Esophagus squamous epithelium (tissue), 4 donors: Measurements from ENCODE around the gene OR13C3.

ENCODE experiments used
- POLR2A ChIP-seq, 4 donors: fragments of 450-650 bp; IDR thresholded peaks; one replicate each; pipeline ENCODE4 v1.6.1; 2017; ENCODE audit warnings: antibody characterized with exemption in 4 of 4, mild to moderate bottlenecking in 4 of 4, moderate library complexity in 3 of 4
- TF ChIP-seq, protein P1 (sequence below), 6 experiments: fragments of 450-650 bp in 4 of 6; fragments of 200-600 bp in 2 of 6; sonication (generic) in 2 of 6; IDR thresholded peaks; one replicate each; pipeline ENCODE4 v1.5.1; 2016 to 2019; ENCODE audit warnings: antibody characterized with exemption in 6 of 6, mild to moderate bottlenecking in 4 of 6, moderate library complexity in 4 of 6

DNA sequence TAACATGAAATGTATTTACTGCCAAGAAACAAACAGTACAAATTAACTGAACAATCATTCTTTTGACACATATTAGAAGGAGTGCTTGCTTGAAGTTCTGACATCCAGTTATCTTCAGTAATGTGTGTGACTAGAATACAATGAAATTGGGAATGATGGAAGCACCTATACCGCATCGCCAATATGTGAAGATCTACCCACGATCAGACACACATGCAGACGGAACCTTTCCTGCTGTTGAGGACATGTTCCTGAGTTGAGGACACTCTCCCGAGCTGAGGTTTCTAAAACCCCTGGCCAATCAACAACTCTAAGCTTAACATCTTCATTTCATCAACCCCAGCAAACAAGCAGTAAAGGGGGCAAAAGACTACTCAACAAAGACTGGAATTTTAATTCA is at the start of gene OR13C3:
- TF ChIP-seq, protein P1, sequence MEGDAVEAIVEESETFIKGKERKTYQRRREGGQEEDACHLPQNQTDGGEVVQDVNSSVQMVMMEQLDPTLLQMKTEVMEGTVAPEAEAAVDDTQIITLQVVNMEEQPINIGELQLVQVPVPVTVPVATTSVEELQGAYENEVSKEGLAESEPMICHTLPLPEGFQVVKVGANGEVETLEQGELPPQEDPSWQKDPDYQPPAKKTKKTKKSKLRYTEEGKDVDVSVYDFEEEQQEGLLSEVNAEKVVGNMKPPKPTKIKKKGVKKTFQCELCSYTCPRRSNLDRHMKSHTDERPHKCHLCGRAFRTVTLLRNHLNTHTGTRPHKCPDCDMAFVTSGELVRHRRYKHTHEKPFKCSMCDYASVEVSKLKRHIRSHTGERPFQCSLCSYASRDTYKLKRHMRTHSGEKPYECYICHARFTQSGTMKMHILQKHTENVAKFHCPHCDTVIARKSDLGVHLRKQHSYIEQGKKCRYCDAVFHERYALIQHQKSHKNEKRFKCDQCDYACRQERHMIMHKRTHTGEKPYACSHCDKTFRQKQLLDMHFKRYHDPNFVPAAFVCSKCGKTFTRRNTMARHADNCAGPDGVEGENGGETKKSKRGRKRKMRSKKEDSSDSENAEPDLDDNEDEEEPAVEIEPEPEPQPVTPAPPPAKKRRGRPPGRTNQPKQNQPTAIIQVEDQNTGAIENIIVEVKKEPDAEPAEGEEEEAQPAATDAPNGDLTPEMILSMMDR (IDR thresholded peaks at IDR 0.05): no peak
- no peak for TF ChIP-seq POLR2A (IDR thresholded peaks at IDR 0.05)
